ENCODE results near the gene TEX2.
"Not testable (repeated sequence)": the region's sequence is repeated elsewhere in the genome, so short reads cannot be mapped to it uniquely, and the experiment has no call there.

The TEX2 gene

DNA sequence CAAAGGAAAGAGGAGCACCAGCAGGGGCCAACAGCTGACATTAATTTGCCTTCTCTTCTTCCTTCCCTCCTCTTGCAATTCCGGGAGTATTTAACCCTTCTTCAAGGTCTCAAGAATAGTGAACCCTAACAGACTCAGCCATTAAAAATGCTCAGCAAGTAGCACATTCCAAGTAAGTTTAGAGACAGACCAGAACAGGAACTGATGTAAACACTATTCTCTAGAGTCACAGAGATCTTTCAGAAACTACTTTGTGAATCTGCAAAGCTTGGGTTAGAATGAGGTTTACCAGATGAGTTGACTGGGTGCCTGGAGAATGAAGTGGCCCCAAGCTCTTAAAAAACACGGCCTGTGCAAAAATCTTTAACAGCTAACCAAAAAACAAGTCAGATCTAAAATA is 50.9 kb downstream of the TEX2 start:
- peak; percentile 81 for DNase-seq

- no peak for DNase-seq
Measured at GRCh38 chr17:64209983-64210382, 53.1 kb downstream of the TEX2 start.

DNA sequence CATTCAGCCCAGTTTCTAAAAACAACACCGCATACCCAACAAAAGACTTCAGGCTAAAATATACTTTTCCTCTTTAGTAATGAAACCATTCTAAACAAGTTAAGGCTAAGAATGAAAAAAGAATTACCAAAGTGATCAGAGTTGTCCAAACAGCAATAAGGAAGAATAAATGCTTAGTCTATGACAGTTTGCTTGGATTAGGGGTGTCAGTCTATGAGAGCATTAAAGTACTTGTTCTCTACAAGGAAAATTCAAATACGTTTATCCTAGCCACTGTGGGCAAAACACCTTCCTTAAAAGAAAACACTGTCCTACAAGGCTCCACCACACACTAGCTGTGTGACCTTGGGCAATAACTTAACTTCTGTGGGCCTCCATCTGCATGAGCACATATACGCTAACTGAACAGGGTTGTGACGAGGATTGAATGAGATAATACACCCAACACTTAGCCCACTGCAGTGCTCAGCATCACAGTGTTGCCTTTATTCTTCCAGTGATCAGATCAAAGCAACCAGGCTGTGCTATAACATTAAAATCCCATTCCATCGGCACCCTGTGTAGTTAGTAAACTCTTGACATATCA is 53.6 kb downstream of the TEX2 start:
- no peak for DNase-seq

GRCh38 chr17:64208656-64209055 is 54.4 kb downstream of the TEX2 start:
- not testable (repeated sequence) for DNase-seq

GRCh38 chr17:64205804-64206203 is 57.3 kb downstream of the TEX2 start:
- DNase-seq = no peak

GRCh38 chr17:64203630-64204029 is 59.4 kb downstream of the TEX2 start:
- no peak for DNase-seq

GRCh38 chr17:64202683-64203344 is 60.2 kb downstream of the TEX2 start:
- DNase-seq = peak; percentile 71

DNA sequence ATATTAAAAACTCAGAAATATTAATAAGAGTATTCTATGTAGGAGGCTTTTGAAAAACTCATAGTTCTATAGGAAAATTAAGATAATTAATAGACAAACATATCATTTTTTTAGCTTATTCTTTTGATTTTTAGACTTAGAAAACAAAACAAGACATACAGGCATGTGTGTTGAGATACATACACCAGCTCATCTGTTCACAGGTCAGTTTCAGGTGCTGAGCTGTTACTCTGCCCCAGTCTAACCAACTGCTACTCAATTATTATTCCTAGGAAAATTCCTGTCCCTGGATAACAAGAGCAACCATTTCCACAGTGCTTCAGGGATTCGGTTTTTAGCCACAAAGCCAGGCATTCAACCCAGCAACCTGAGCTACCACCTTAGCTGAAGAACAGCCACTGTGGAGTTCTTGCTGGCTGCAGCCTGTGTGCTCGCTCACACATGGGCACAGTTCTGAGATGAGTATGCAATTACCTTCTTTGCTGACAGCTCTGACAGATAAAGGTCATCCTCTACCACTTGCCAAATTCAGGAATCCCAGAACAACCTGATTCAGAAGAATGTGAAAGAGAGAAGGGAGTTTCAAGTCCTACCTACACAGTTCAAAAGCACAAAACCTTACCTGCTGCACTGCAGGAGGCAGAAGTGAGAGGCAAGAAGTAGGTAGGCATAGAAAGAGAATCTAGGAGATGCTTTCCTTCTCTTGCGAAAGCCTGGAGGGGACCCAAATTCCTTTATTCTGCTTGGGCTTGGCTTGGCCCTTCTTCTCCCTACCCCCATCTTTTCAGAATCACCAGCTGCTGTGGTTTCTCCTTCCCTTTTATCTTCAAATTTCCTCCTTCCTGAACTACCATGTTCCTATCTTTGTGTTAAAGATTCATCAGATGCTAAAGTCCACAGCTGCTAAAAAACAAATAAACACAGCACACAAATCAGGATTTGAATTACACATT is 62.7 kb downstream of the TEX2 start:
- peak; percentile 75 for DNase-seq

DNA sequence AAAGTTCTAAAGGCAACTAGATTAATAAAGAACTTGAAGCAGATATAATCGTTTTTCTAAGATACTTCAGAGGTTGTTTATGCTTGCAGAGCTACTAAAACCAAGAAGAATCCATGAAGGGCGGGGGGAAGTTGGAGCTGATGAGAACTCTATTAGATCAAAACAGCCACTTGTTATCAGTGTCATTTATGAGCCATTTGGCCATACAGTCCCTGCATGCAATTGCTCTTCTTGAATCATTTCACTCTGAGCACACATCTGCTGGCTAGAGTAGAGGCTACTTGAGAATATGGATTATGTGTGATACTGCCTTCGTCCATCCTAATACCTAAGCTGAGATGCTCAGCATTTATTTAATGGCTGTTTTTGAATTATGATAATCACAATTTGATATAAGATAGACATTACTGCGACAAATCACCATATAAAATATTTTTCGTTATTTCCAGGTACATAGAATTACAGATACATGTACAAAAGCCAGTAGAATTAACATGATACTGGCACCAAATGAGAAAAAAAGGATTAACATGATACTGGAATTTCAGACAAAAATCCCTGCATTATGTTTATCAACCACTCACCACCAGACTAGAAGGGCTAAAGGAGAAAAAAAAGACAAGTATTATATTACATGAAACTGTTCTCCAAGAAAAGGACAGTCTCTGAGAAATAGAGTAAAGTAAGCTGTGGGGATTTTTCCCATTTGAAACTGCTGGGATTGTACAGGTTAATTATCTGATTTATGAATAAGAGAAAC is 64.5 kb downstream of the TEX2 start:
- DNase-seq = no peak

DNA sequence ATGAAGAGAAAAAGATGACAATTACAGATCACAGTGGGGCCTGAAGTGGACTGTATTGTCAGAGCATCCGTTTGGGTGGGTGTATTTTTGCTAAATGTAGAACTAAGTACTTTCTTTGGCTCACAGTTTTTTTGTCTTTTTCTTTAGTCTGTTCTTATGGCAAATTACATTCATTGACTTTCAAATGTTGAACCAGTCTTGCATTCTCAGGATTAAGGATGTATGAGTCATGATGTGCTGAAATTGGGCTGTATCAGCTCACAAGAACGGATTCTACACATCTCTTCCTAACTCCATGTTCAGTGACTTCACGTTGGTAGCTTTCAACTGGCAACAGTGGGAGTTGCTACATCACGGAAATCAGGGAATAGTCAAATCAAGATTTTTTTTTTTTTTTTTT is 66.5 kb downstream of the TEX2 start:
- DNase-seq = peak; percentile 84

- DNase-seq = no peak
Measured at GRCh38 chr17:64193561-64193960, 69.5 kb downstream of the TEX2 start.

DNA sequence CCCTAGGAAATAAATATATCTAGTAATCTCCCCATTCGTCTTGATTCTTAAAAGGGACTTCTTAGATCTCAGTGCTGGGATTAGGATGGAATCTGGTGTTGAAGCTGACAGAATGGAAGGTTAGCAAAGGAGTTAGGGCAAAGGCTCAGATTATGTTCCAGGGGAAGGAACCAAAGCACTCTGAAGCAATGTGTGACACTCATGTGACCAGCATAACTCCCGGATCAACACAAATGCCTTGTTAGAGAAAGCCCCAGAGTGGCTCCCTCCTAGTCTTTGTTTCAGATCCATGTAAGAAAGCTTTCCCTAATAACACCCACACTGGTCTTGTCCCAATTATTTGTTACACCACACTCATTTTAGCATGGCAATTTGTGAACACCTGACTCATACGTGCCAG is 70.5 kb downstream of the TEX2 start:
- DNase-seq = no peak

DNA sequence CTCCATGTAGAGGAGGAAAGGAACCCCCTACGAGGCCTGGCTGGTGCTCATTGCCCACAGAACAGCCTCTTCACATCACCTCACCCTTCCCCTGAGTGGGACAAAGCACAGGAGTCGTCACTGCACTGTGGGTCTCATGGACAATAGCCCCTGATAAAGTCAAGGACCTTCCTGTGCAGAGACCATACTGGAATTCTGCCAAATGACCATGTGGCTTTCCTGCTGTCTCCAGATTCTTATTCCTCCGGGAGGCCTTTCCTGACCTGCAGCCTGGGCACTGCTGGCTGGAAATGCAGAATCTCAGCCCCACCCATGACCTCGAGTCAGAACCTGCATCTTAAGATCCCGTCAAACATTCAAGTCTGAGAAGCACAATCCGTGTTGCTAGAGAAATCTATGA is 72.6 kb downstream of the TEX2 start:
- DNase-seq = no peak

GRCh38 chr17:64188088-64188487 is 75.0 kb downstream of the TEX2 start:
- no peak for DNase-seq

GRCh38 chr17:64187093-64187895 is 75.8 kb downstream of the TEX2 start:
- DNase-seq = no peak

GRCh38 chr17:64186171-64187092 is 76.6 kb downstream of the TEX2 start:
- DNase-seq = no peak

DNA sequence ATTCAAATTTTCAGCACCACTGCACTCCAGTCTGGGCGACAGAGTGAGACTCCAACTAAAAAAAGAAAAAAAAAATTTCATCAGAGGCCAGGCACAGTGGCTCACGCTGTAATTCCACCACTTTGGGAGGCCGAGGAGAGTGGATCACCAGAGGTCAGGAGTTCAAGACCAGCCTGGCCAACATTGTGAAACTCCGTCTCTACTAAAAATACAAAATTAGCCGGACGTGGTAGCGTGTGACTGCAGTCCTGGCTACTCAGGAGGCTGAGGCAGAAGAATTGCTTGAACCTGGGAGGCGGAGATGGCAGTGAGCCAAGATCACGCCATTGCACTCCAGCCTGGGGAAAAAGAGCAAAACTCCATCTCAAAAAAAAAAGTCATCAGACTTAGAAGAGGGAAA is 77.5 kb downstream of the TEX2 start:
- DNase-seq = not testable (repeated sequence)

DNA sequence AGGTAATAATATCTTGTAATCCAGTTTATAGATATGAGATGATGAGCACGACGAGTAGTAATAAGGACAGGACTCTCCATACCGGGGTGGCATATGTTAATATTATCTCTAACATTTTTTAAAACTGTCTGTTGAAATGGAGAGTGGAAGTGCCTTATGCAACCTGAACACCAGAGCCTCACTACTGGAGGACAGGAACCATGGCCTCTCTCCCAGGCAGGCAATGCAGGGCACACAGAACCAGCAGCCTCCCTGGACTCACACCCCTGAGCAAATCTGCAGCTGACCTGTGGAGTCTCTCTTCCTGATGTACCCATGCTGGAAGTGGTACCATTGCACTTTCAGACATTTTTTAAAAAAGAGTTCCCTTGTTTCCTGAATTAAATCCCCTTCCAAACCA is 78.0 kb downstream of the TEX2 start:
- DNase-seq = no peak

DNA sequence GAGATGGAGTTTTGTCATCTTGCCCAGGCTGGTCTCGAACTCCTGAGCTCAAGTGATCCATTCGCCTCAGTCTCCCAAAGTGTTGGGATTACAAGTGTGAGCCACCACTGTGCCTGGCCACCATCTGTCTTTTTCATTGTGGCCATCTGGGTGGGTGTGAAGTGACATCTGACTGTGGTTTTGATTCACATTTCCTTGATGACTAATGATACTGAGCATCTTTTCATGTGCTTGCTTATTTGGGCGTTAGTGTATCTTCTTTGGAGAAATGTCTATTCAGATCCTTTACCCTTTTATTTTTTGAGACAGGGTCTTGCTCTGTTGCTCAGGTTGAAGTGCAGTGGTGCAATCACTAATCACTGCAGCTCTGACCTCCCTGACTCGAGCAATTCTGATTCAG is 79.2 kb downstream of the TEX2 start:
- DNase-seq = peak; percentile 75

DNA sequence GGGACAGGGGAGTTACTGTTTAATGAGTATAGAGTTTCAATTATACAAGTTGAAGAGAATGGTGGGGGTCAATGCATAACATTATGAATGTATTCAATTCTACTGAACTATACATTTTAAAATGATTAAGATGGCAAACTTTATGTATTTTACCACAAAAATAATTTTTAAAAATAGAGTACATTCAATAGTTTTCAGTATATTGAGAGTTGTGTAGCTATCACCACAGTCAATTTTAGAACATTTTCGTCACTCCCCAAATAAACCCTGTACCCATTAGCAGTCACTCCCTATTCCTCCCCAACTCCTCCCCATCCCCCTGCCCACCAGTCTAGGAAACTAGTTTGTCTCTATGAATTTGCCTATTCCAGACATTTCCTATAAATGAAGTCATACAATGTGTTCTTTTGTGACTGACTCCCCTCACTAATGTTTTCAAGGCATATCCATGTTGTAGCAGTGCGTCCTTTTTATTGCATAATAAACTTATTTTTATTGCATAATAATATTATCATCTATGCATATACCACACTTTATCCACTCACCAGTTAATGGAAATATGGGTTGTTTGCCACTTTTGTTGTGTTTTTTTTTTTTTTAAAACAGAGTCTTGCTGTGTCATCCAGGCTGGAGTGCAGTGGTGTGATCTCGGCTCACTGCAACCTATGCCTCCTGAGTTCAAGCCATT is 80.6 kb downstream of the TEX2 start:
- no peak for DNase-seq

Measured in fibroblast of upper back skin (primary cell).